ENCODE measurements around the gene PAPPA.

GRCh38 chr9:116358251-116358650 lies 204.7 kb downstream of the PAPPA start:
- TF ChIP-seq CTCF (IDR thresholded peaks at IDR 0.05; ENCODE audit: insufficient read depth, low read depth, low read length) (no peak), EZH2 (IDR thresholded peaks at IDR 0.05; ENCODE audit: insufficient read depth, low read length) (no peak)
